A673 (cell line): ENCODE measurements around the gene VPS26C. TPM values are rescaled to one million over a fixed set of nuclear protein-coding genes. Genes with fewer than 3 reads are reported as not detected.
"Not testable (repeated sequence)": the region's sequence is repeated elsewhere in the genome, so short reads cannot be mapped to it uniquely, and the experiment has no call there.

ENCODE experiments used
- Bru-seq: library from RNA; stranded (reverse); fragments of 400-500 nt; gene quantifications from one replicate; lab custom pipeline; 2021; lab: Mats Ljungman, UMichigan
- BruChase-seq, 2 experiments: library from RNA; stranded (reverse); fragments of 400-500 nt; gene quantifications; one replicate each; lab custom pipeline; 2021; lab: Mats Ljungman, UMichigan
- BruUV-seq: library from RNA; stranded (reverse); fragments of 400-500 nt; replicated peaks from 2 replicates; lab custom pipeline; 2021; lab: Mats Ljungman, UMichigan
- CTCF ChIA-PET: fragments of 300-600 bp; sonication (Branson Sonifier 250); formaldehyde crosslinking; loops from one replicate; lab custom pipeline; 2022; ENCODE audit warnings: antibody characterized with exemption; lab: Charles Lee
- POLR2A ChIA-PET: fragments of 300-600 bp; sonication (Branson Sonifier 250); formaldehyde crosslinking; loops from one replicate; lab custom pipeline; 2022; ENCODE audit warnings: antibody characterized with exemption; ENCODE audit not compliant: low non-redundant PET; lab: Charles Lee
- DNase-seq: peaks from one replicate; pipeline ENCODE4 v3.0.0-alpha.2; 2015; ENCODE audit warnings: low spot score
- H3K27ac ChIP-seq: fragments of 200-600 bp; sonication (generic); 2 replicates; pipeline ENCODE4 v1.5.1; 2016; ENCODE audit warnings: mixed run types, low read depth, mild to moderate bottlenecking, mixed read lengths, antibody characterized with exemption, low read length; ENCODE audit not compliant: poor library complexity, severe bottlenecking
- H3K27me3 ChIP-seq: fragments of 200-600 bp; sonication (generic); replicated peaks from 2 replicates; pipeline ENCODE4 v1.6.1; 2017; ENCODE audit warnings: mixed run types, low read depth, mild to moderate bottlenecking, mixed read lengths, antibody characterized with exemption, low read length; ENCODE audit not compliant: insufficient read depth, poor library complexity
- H3K36me3 ChIP-seq: fragments of 200-600 bp; sonication (generic); 2 replicates; pipeline ENCODE4 v1.6.1; 2016; ENCODE audit warnings: mixed run types, mild to moderate bottlenecking, mixed read lengths, antibody characterized with exemption, low read length; ENCODE audit not compliant: insufficient read depth, poor library complexity, severe bottlenecking
- H3K4me1 ChIP-seq: fragments of 200-600 bp; sonication (generic); 2 replicates; pipeline ENCODE4 v1.6.1; 2017; ENCODE audit warnings: mixed run types, mild to moderate bottlenecking, mixed read lengths, antibody characterized with exemption, low read length; ENCODE audit not compliant: insufficient read depth, poor library complexity, severe bottlenecking
- H3K4me3 ChIP-seq: fragments of 200-600 bp; sonication (generic); 2 replicates; pipeline ENCODE4 v1.5.1; 2016; ENCODE audit warnings: low read depth, mixed run types, mild to moderate bottlenecking, mixed read lengths, low read length; ENCODE audit not compliant: poor library complexity, severe bottlenecking
- H3K9me3 ChIP-seq: fragments of 200-600 bp; sonication (generic); 2 replicates; pipeline ENCODE4 v1.6.1; 2016; ENCODE audit warnings: mixed run types, low read depth, mild to moderate bottlenecking, mixed read lengths, antibody characterized with exemption, low read length; ENCODE audit not compliant: poor library complexity, severe bottlenecking
- CTCF ChIP-seq: fragments of 300-800, 200-600 bp; sonication (generic); conservative IDR thresholded peaks from 2 replicates; pipeline ENCODE4 v1.5.1; 2017; ENCODE audit warnings: low read depth, mild to moderate bottlenecking, antibody characterized with exemption, low read length, moderate library complexity, mixed read lengths
- EZH2 ChIP-seq: fragments of 200-600 bp; sonication (generic); IDR thresholded peaks from 2 replicates; pipeline ENCODE4 v1.6.1; 2017; ENCODE audit warnings: borderline replicate concordance, low read depth, mild to moderate bottlenecking, mixed read lengths, antibody characterized with exemption, low read length; ENCODE audit not compliant: poor library complexity, severe bottlenecking
- intact Hi-C: fragments of 100-400 bp; cut with micrococcal nuclease; formaldehyde crosslinking; loops from one replicate; pipeline ENCODE4 v1.10.0; 2022; ENCODE audit not compliant: unreplicated experiment
- long read RNA-seq: library from polyadenylated mRNA; stranded (forward); transcript quantifications from one replicate; pipeline ENCODE4 v2.0.0, GENCODE V29; 2022
- total RNA-seq: library from RNA; stranded (reverse); gene quantifications from 2 replicates; pipeline ENCODE4 v1.2.3, GENCODE V29; 2021

The VPS26C gene
- total RNA-seq (45.3 and 50.2 TPM in 2 replicates), Bru-seq, nascent RNA (percentile 79 among the genes with signal in this experiment), BruChase-seq, experiment 1, labeled RNA remaining after a 2-hour chase (percentile 79 among the genes with signal in this experiment), BruChase-seq, experiment 2, labeled RNA remaining after a 6-hour chase (percentile 76 among the genes with signal in this experiment)
- long read RNA-seq, transcript VPS26C-213 (2 exons, 959 nt): minor isoform, 8 of 96 reads
- long read RNA-seq, transcript VPS26C-207 (7 exons, 937 nt): minor isoform, 9 of 96 reads
- long read RNA-seq, transcript VPS26C-204 (5 exons, 821 nt): minor isoform, 5 of 96 reads
- long read RNA-seq, transcript VPS26C-201 (8 exons, 3,256 nt): major isoform, 44 of 96 reads
- long read RNA-seq, partial matches to known transcripts: 7 of 96 reads
- long read RNA-seq, other reads (novel, unspliced or antisense): 22 of 96 reads

GRCh38 chr21:37267269-37268185 lies at the start of gene VPS26C:
TSS of gene VPS26C (minus strand) at chr21:37267334. CDS start at chr21:37267294, 40 bp downstream.
- Histone ChIP-seq H3K4me3 (peak within 1 kb of the TSS; percentile 72), H3K9me3 (no peaks in the 10 kb centered on the region), H3K36me3 (no peaks in the 10 kb centered on the region), H3K27ac (peak within 1 kb of the TSS; percentile 98), H3K4me1 (peaks cover 9% of the 10 kb centered on the region), H3K27me3 (no peaks in the 10 kb centered on the region)
- intact Hi-C loops: loop anchor here (1.0 kb wide), 1 partner anchor 99 kb away; the partner anchor contains the start of gene DYRK1A
- ChIA-PET POLR2A (no interaction called here), CTCF (no interaction called here)
- peak; percentile 100 for DNase-seq
- TF ChIP-seq CTCF: no peak
- TF ChIP-seq EZH2: no peak
- BruUV-seq: no TSS peak

- BruUV-seq, CTCF ChIA-PET: not testable (repeated sequence)
These were observed 48.9 kb upstream of the VPS26C start for GRCh38 chr21:37316072-37316471.

GRCh38 chr21:37300114-37300751 lies 33.1 kb upstream of the VPS26C start:
- Histone ChIP-seq H3K27ac (no peak overlapping the region), H3K4me3 (no peak overlapping the region), H3K36me3 (no peaks in the 10 kb centered on the region), H3K27me3 (peaks cover 6% of the 10 kb centered on the region), H3K4me1 (peaks cover 3% of the 10 kb centered on the region), H3K9me3 (no peaks in the 10 kb centered on the region)
- intact Hi-C loops: no loop called here
- TF ChIP-seq EZH2 (no peak), CTCF (no peak)
- POLR2A ChIA-PET: no interaction called here
- DNase-seq: no peak
- CTCF ChIA-PET: no interaction called here
- no TSS peak for BruUV-seq

More at GRCh38 chr21:37316072-37316471, 48.9 kb upstream of the VPS26C start:
- POLR2A ChIA-PET, DNase-seq, H3K27me3 ChIP-seq, H3K4me1 ChIP-seq, H3K36me3 ChIP-seq, H3K27ac ChIP-seq, intact Hi-C loops, H3K4me3 ChIP-seq: not testable (repeated sequence)
- H3K9me3 ChIP-seq: peaks cover 25% of the 10 kb centered on the region
